ENCODE results near the gene CADPS2. TPM values are rescaled to one million over a fixed set of nuclear protein-coding genes. Genes with fewer than 3 reads are reported as not detected.

Gene CADPS2
- total RNA-seq, 1 experiment from 2014 or later: 16.4 TPM

DNA sequence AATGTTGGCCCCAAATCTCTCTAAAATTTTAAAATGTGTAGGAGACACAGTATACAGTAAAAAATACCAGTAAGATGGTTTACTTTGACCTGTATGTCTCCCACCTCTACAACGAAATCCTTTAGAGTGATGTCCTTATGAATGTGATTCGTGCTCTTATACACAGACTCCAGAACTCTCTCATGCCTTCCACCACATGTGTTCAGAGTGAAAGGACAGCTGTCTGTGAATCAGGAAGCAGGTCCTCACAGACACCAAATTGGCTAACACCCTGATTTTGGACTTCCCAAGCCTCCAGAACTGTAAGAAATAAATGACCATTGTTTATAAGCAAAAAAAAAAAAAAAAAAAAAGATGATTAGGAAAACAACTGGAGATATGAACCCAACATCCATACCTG is 222.5 kb downstream of the CADPS2 start:
- Mint-ChIP-seq H3K4me1 (ENCODE audit: low read depth, unreplicated experiment) (no peaks in the 10 kb centered on the region), H3K4me3 (ENCODE audit: low read depth, unreplicated experiment) (no peak overlapping the region), H3K9me3 (ENCODE audit: low read depth, unreplicated experiment) (peaks cover 3% of the 10 kb centered on the region), H3K27ac (ENCODE audit: unreplicated experiment) (no peak overlapping the region), H3K27me3 (ENCODE audit: unreplicated experiment) (no peaks in the 10 kb centered on the region), H3K36me3 (ENCODE audit: insufficient read depth, unreplicated experiment) (no peaks in the 10 kb centered on the region)
- BruUV-seq (replicated peaks): no TSS peak
- no peak for DNase-seq
- intact Hi-C loops (cut with micrococcal nuclease; ENCODE audit: unreplicated experiment): no loop called here
- CTCF ChIA-PET: no interaction called here
- TF ChIP-seq, protein P1, sequence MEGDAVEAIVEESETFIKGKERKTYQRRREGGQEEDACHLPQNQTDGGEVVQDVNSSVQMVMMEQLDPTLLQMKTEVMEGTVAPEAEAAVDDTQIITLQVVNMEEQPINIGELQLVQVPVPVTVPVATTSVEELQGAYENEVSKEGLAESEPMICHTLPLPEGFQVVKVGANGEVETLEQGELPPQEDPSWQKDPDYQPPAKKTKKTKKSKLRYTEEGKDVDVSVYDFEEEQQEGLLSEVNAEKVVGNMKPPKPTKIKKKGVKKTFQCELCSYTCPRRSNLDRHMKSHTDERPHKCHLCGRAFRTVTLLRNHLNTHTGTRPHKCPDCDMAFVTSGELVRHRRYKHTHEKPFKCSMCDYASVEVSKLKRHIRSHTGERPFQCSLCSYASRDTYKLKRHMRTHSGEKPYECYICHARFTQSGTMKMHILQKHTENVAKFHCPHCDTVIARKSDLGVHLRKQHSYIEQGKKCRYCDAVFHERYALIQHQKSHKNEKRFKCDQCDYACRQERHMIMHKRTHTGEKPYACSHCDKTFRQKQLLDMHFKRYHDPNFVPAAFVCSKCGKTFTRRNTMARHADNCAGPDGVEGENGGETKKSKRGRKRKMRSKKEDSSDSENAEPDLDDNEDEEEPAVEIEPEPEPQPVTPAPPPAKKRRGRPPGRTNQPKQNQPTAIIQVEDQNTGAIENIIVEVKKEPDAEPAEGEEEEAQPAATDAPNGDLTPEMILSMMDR (IDR thresholded peaks at IDR 0.05; ENCODE audit: unreplicated experiment): no peak

DNA sequence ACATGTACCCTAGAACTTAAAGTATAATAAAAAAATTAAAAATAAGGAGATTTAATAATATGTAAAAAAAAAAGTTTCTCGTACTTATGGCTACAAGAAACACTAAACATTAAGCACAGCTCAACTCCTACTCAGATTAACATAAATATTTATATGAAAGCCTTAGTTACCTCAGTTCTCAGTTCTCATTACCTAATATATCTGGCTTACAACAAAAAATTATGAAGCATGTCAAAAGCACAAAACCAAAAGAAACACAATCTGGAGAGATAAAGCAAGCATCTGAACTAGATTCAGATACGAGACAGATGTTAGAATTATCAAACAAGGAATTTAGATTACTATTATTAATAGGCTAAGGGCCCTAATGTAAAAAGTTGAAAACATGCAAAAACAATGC is 227.4 kb downstream of the CADPS2 start:
- H3K27me3 Mint-ChIP-seq (ENCODE audit: unreplicated experiment): no peaks in the 10 kb centered on the region

DNA sequence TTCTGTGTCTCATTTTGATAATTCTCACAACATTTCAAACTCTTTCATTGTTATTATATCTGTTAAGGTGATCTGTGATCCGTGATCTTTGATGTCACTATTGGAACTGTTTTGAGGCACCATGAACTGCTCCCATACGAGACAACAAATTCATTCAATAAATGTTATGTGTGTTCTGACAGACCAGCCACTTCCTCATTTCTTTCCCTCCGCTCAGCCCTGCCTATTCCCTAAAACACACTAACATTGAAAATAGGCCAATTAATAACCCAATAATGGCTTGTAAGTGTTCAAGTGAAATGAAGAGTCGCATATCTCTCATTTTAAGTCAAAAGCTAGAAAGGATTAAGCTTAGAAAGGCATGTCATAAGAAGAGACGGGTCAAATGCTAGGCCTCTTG is 232.6 kb downstream of the CADPS2 start:
- peaks cover 33% of the 10 kb centered on the region for H3K4me1 Mint-ChIP-seq (ENCODE audit: low read depth, unreplicated experiment)
- no peaks in the 10 kb centered on the region for H3K9me3 Mint-ChIP-seq (ENCODE audit: low read depth, unreplicated experiment)
- H3K27me3 Mint-ChIP-seq (ENCODE audit: unreplicated experiment): no peaks in the 10 kb centered on the region
- TF ChIP-seq, protein P1 (IDR thresholded peaks at IDR 0.05; ENCODE audit: unreplicated experiment): no peak
- H3K36me3 Mint-ChIP-seq (ENCODE audit: insufficient read depth, unreplicated experiment): peaks cover 5% of the 10 kb centered on the region
- H3K27ac Mint-ChIP-seq (ENCODE audit: unreplicated experiment): peak overlapping the region; percentile 89
- no peak for DNase-seq
- H3K4me3 Mint-ChIP-seq (ENCODE audit: low read depth, unreplicated experiment): no peak overlapping the region
- CTCF ChIA-PET: no interaction called here
- intact Hi-C loops (cut with micrococcal nuclease; ENCODE audit: unreplicated experiment): no loop called here
- BruUV-seq (replicated peaks): no TSS peak

More for the DNA sequence above, 227.4 kb downstream of the CADPS2 start:
- H3K9me3 Mint-ChIP-seq (ENCODE audit: low read depth, unreplicated experiment): no peaks in the 10 kb centered on the region
- intact Hi-C loops (cut with micrococcal nuclease; ENCODE audit: unreplicated experiment): no loop called here
- TF ChIP-seq, protein P1 (IDR thresholded peaks at IDR 0.05; ENCODE audit: unreplicated experiment): no peak
- H3K4me3 Mint-ChIP-seq (ENCODE audit: low read depth, unreplicated experiment): no peak overlapping the region
- CTCF ChIA-PET: no interaction called here
- BruUV-seq (replicated peaks): no TSS peak
- peaks cover 4% of the 10 kb centered on the region for H3K4me1 Mint-ChIP-seq (ENCODE audit: low read depth, unreplicated experiment)
- H3K27ac Mint-ChIP-seq (ENCODE audit: unreplicated experiment): no peak overlapping the region
- no peaks in the 10 kb centered on the region for H3K36me3 Mint-ChIP-seq (ENCODE audit: insufficient read depth, unreplicated experiment)
- DNase-seq: no peak

- BruUV-seq (replicated peaks): no TSS peak
- intact Hi-C loops (cut with micrococcal nuclease; ENCODE audit: unreplicated experiment): no loop called here
- Mint-ChIP-seq H3K4me3 (ENCODE audit: low read depth, unreplicated experiment) (peak overlapping the region; percentile 38), H3K27ac (ENCODE audit: unreplicated experiment) (peak overlapping the region; percentile 89), H3K4me1 (ENCODE audit: low read depth, unreplicated experiment) (peaks cover 39% of the 10 kb centered on the region), H3K27me3 (ENCODE audit: unreplicated experiment) (no peaks in the 10 kb centered on the region), H3K9me3 (ENCODE audit: low read depth, unreplicated experiment) (no peaks in the 10 kb centered on the region), H3K36me3 (ENCODE audit: insufficient read depth, unreplicated experiment) (peaks cover 5% of the 10 kb centered on the region)
- CTCF ChIA-PET: no interaction called here
- TF ChIP-seq, protein P1 (IDR thresholded peaks at IDR 0.05; ENCODE audit: unreplicated experiment): no peak
- peak; percentile 36 for DNase-seq
Observed at GRCh38 chr7:122652876-122653275, 233.4 kb downstream of the CADPS2 start.

Measured in Calu3 (cell line).